Ecto neural progenitor cell (in vitro differentiated cells): ENCODE results near the gene VRK1.

Source experiments
- DNase-seq: peaks from one replicate; pipeline ENCODE4 v3.0.0-alpha.2; 2018; ENCODE audit warnings: low spot score

VRK1 gene

GRCh38 chr14:96826818-96827217 is 29.6 kb downstream of the VRK1 start:
- no peak for DNase-seq

DNA sequence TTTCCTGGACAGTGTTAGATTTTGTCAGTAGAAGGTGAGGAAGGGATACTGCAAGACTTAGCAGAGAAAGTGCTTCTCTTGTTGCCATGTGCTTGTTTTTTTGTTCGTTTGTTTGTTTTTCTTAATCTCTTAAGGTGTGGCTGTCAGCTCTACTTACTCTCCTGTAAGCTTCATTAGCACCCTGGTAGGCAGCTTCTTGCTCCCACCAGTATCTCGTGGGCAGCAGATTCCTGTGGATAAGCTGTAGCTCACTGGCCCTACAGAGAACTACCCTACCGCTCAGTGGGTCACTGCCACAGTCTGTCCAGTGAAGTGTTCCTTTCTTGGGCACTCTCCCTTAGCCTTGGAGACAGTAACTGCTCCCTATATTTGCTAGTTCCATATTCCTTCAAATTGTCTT is 30.1 kb downstream of the VRK1 start:
- DNase-seq: no peak

DNA sequence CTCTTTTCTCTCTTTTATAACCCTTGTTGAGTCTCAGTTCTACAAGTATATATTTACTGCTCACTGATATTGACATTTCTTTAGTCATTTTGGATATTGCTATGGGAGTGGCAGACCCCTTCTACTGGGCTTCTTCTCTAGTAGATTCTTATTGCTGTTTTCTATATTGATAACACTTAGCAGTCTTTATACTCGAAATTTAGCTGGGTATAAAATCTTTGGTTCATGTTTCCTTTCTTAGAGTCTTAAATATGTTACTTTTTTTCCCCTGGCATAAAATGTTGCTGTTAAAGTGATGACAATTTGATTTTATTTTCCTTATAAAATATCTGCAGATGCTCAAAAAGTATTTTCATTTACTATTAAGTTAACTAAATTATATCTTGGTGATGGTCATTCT is 32.6 kb downstream of the VRK1 start:
- no peak for DNase-seq

DNA sequence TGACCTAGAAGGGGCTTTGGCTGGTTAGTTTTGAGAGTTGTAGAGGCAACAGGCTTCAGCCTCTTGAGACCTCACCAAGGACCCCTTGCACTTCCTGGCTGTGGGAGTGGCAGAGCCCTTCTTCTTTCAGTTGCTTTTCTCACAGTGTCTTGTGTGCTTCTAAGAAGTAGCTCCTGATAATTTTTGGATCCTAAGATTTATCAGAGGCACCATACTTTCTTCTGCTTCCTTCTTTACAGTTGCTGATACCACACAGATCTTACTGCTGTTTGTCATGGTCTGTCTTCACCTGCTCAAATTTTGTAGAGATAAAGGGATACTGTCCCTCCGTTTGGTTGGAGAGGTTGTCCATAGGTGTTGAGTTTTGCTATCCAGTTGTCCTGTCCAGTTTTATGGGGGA is 33.8 kb downstream of the VRK1 start:
- DNase-seq: no peak

- no peak for DNase-seq
These were observed 35.2 kb downstream of the VRK1 start for GRCh38 chr14:96832351-96832750.

DNA sequence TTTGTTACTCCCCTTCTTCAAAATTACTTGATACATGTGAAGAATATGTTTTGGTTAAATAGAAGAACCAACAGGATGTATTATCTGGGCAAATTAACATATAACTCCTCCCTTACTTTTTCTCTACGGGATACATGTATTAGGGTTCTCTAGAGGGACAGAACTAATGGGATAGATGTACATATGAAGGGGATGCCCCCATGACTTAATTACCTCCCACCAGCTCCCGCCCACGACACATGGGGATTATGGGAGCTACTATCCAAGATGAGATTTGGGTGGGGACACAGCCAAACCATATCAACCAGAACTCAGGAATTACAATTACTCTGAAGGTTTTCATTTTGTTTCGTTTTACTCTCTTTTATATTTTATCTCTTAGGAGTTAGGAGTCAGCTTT is 41.3 kb downstream of the VRK1 start:
- no peak for DNase-seq

- DNase-seq: no peak
These were observed 42.1 kb downstream of the VRK1 start for GRCh38 chr14:96839251-96839650.

GRCh38 chr14:96843137-96843536 is 46.0 kb downstream of the VRK1 start:
- DNase-seq: no peak

GRCh38 chr14:96844857-96845570 is 47.8 kb downstream of the VRK1 start:
- no peak for DNase-seq

GRCh38 chr14:96847451-96847850 is 50.3 kb downstream of the VRK1 start:
- DNase-seq: no peak

- no peak for DNase-seq
These were observed 50.8 kb downstream of the VRK1 start for GRCh38 chr14:96848011-96848410.

- DNase-seq: no peak
These were observed 52.6 kb downstream of the VRK1 start for GRCh38 chr14:96849733-96850132.

DNA sequence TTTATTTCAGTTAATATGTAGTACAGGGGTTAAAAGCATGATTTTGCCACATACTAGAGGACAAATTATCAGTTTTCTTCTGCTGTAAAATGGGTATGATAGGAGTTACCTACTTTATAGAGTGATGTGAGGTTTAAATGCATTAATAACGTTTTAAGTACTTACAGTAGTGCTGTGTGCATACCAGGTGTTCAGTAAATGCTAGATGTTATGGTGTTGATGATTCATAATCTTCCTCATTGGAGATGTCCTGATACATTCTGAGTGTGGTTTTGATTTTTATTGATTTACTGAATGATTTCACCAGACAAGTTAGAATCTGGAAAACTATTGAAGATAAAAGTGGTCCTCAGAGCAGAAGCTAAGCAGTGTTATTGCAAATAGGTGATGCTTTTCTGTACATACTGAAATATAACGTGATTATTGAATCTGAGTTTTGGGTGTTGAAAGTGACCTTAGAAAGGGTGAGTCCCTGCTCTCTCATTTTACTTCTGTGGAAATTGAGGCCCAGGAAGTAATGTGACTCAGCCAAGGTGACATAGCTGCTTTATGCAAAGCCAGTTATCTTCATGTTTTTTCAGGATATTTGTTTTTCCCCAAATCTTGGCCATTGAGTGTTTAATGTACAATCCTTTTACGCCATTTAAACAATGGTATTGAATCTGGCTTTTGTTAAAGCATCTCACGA is 54.7 kb downstream of the VRK1 start:
- DNase-seq: no peak

GRCh38 chr14:96852823-96853422 is 55.7 kb downstream of the VRK1 start:
- no peak for DNase-seq

DNA sequence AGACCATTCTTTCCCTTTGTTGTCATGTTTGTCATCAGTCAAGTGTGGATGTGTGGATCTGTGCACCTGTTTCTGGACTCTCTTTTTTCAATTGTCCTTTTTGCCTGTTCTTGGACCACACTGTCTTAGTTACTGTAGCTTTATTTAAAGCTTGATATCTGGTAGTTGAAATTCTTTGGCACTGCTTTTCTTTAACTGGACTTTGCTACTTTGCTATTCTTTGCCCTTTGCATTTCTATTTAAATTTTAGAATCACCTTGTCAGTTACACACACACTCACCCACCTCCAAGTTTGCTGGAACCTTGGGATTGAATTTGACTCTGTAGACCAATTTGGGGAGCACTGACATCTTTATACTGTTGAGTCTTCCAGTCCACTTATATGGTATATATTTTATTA is 61.5 kb downstream of the VRK1 start:
- DNase-seq: no peak

DNA sequence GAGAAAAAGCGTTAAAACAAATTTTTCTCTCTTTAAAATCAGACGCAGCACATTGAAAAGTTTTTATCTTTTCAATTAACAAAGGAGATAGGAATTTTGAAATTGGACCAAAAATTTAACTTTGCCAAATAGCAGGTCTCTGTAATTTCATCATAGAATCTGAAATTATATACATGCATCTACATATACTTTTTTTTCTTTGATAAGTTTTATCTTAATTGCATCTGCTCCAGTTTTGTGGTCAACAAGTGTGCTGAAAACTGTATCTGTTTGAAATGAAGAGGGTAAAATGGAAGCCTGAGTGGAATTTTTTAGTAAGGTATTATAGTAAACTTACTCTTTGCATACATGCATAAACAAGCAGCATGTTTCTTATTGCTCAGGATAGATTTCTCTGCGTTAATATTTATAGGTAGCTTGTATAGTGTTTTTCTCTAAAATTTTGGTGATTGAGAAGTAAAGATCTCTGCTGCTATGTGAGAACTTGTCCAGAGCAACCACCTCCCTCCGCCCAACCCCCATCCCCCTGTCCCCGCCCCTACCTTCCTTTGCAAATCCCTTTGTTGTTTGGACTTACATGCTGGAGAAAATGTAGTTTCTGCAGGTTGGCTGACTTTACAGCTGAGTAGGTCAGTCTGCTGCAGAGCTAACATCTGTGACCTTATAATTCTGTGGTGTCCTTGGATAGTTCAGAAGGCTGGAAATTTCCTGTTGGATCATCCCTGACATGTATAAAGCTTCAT is 64.6 kb downstream of the VRK1 start:
- DNase-seq: peak; percentile 58

DNA sequence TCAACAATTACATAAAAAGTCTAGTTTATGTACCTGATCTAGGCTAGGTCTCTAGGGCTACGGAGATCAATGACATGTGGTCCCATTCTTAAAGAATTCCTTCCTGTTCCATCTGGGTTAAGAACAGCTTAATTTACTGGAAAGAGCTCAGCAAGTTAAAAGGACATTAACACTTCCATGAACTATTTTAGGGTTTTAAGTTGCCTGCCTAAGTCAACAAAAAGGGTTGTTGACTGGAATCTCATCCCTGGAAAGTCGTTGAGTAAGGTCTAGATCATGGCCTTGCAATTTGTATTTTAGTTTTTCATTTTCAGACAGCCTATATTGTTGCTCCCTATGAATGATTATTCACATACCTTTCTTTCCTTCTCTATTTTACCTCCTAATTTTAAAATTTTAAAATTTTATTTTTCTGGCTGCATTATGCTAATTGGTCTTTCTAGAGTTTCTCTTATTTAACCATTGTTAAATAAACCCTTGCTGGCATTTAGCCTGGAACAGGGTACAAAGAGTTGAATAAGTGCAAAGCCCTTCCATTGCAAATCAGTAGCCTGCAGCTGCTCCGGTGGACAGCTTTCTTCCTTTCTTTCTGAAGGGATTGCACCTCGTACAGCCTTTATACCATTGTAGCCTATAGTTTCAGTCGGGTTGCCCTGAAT is 66.3 kb downstream of the VRK1 start:
- DNase-seq: no peak

- DNase-seq: no peak
These were observed 66.8 kb downstream of the VRK1 start for GRCh38 chr14:96863986-96864330.

GRCh38 chr14:96867634-96868033 is 70.5 kb downstream of the VRK1 start:
- no peak for DNase-seq

- no peak for DNase-seq
These were observed 76.9 kb downstream of the VRK1 start for GRCh38 chr14:96874127-96874526.

DNA sequence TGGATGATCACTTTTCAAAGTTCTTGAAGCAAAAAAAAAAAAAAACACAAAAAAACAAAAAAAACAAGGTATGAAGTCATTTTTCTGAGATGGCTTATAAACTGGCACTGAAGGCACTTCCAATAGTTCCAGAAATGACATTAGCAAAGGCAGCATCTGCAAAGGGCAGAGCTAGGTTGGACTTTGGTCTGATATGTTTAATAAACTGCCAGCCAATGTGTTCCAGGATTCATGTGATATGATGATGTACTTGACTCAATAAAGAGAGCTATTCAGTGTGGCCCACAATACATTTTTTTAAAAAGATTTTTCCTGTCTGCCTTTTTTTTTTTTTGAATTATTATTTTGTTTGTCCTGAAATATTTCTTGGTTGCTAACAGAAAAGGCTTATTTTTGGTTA is 79.6 kb downstream of the VRK1 start:
- DNase-seq: no peak

- no peak for DNase-seq
These were observed 84.5 kb downstream of the VRK1 start for GRCh38 chr14:96881713-96882112.
